Lower leg skin (tissue), 4 donors: ENCODE results near the gene CCDC34. TPM values are rescaled to one million over a fixed set of nuclear protein-coding genes. Genes with fewer than 3 reads are reported as not detected.

Experiments
- DNase-seq, 2 donors: peaks; one replicate each; pipeline ENCODE4 v3.0.0-alpha.2; 2019; ENCODE audit warnings: low spot score in 2 of 2
- H3K4me3 ChIP-seq: fragments of 200-600 bp; sonication (generic); 2 replicates; pipeline ENCODE4 v1.5.1; 2017; ENCODE audit warnings: mild to moderate bottlenecking, low read depth; ENCODE audit not compliant: poor library complexity, severe bottlenecking
- CTCF ChIP-seq, 3 donors: fragments of 450-650 bp; IDR thresholded peaks; one replicate each; pipeline ENCODE4 v1.5.1; 2016; ENCODE audit warnings: antibody characterized with exemption in 3 of 3, mild to moderate bottlenecking in 3 of 3, moderate library complexity in 2 of 3
- POLR2A ChIP-seq, 2 donors: fragments of 450-650 bp; IDR thresholded peaks; one replicate each; pipeline ENCODE4 v1.6.1; 2016 to 2017; ENCODE audit warnings: antibody characterized with exemption in 2 of 2, mild to moderate bottlenecking in 1 of 2, moderate library complexity in 1 of 2
- WGBS, 2 donors: methylation state at CpG; one replicate each; pipeline ENCODE4 v1.1.5; 2018; 5-methylcytosine and 5-hydroxymethylcytosine counted together
- intact Hi-C: fragments of 100-400 bp; cut with DNase I; formaldehyde crosslinking; loops from one replicate; pipeline ENCODE4 v1.15.0; 2023; ENCODE audit warnings: low total_unique reads
- total RNA-seq, 4 donors: library from RNA; depleted of rRNA; stranded (reverse); fragments of >200 nt; gene quantifications; one replicate each; pipeline ENCODE4 v1.1.0, GENCODE V29; 2016

The CCDC34 gene
- total RNA-seq, 4 donors from 2014 or later = 3.2 to 5.9 (median 4.6) TPM

DNA sequence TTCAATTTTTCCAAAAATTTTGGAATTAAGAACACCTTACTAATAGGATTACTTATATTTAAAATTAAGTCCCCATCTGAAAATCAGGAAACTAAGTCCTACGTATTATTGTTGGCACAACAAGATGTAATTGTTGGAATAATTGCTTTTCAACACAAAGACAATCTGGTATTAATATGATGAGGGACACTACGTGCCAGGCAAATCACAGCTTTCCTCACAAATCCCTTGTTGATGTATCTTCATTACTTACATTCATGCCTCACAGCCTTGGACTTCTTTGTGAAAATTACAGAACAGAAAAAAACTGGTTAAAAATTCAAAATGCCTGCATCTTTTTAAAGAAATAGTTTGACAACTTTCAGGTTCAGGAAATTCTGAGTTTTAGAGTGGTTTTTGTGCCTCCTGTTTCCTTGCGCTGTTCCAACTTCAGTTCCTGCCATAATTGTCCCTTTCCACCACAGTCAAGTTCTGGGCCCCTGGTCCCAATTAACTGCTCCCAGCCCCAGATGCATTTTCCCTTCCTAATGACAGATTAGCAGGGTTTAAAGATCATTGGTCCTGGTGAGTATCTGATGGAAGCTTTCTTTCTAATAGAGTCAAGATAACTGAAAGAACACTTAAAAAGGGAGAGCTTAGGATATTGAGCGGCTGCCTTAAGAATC, 23.3 kb upstream of the CCDC34 start:
- TF ChIP-seq CTCF (IDR thresholded peaks at IDR 0.05) = no peak
- TF ChIP-seq POLR2A (IDR thresholded peaks at IDR 0.05) = no peak
- intact Hi-C loops = no loop called here
- DNase-seq = no peak
- no peak overlapping the region for H3K4me3 ChIP-seq
- WGBS, 2 donors = 70 to 72% methylated on average over 4 of the region's 4 CpGs

DNA sequence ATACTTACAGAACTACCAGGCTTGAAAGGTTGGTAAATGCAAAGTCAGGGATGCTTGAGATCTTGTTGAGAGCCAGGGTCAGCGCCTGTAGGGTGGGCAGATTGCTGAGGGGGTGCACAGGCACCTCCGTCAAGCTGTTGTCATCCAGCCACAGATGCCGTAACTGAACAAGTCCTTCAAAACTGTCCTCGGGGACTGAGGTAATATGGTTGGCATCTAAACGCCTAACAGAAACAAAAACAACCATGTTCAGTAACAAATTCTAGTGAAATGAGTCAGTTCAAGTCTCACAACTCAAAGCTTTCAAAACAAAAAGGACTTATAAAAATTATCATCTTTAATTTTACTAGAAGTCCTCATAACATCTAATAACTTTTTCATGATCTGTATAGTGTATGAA, 22.2 kb upstream of the CCDC34 start:
- TF ChIP-seq CTCF (IDR thresholded peaks at IDR 0.05) (no peak), POLR2A (IDR thresholded peaks at IDR 0.05) (no peak)
- DNase-seq = no peak
- 53 to 67% methylated on average over 5 of the region's 5 CpGs for WGBS, 2 donors
- H3K4me3 ChIP-seq = no peak overlapping the region
- intact Hi-C loops = no loop called here

GRCh38 chr11:27384227-27384626, 21.2 kb upstream of the CCDC34 start:
- intact Hi-C loops = no loop called here
- no peak overlapping the region for H3K4me3 ChIP-seq
- no peak for DNase-seq
- TF ChIP-seq CTCF (IDR thresholded peaks at IDR 0.05) = no peak

GRCh38 chr11:27383645-27384044, 20.6 kb upstream of the CCDC34 start:
- no peak for DNase-seq
- no peak overlapping the region for H3K4me3 ChIP-seq
- no peak for TF ChIP-seq POLR2A (IDR thresholded peaks at IDR 0.05)
- intact Hi-C loops = no loop called here
- 52 to 59% methylated on average over 1 of the region's 1 CpG for WGBS, 2 donors

DNA sequence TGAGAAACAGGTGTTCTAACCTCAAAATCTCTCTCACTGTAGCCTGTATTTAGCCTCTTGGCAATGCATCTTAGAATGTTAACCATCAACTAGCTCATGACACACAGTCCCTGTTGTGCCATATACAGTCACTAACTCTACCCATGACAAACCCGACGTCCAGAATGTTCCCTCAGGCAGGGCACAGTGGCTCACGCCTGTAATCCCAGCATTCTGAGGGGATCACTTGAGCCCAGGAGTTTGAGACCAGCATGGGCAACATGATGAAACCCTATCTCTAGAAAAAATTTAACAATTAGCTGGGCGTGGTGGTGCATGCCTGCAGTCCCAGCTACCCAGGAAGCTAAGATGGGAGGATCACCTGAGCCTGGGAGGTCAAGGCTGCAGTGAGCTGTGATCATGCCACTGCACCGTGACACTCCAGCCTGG, 18.2 kb upstream of the CCDC34 start:
- 84 to 90% methylated on average over 5 of the region's 5 CpGs for WGBS, 2 donors
- intact Hi-C loops = no loop called here
- DNase-seq = no peak
- H3K4me3 ChIP-seq = no peak overlapping the region
- TF ChIP-seq POLR2A (IDR thresholded peaks at IDR 0.05) (no peak), CTCF (IDR thresholded peaks at IDR 0.05) (no peak)

GRCh38 chr11:27380771-27381170, 17.8 kb upstream of the CCDC34 start:
- WGBS, 2 donors = 99% methylated on average over 2 of the region's 2 CpGs
- intact Hi-C loops = no loop called here
- TF ChIP-seq CTCF (IDR thresholded peaks at IDR 0.05) = no peak
- H3K4me3 ChIP-seq = no peak overlapping the region
- DNase-seq = no peak
